NB4 (cell line): Measurements from ENCODE around the gene ANKRD22.
A peak's percentile ranks its signal among the peaks of the same experiment; 100 is the strongest.

Experiments used
- DNase-seq: peaks from one replicate; pipeline ENCODE4 v3.0.0; 2010; ENCODE audit warnings: low read depth
- H3K4me3 ChIP-seq: one replicate; pipeline ENCODE4 v1.5.1; 2011; ENCODE audit warnings: mild to moderate bottlenecking, low read depth, low read length, moderate library complexity
- MAX ChIP-seq: IDR thresholded peaks from 2 replicates; pipeline ENCODE4 v1.6.1; 2011; ENCODE audit warnings: low read depth, low read length
- MYC ChIP-seq: IDR thresholded peaks from 2 replicates; pipeline ENCODE4 v1.6.1; 2011; ENCODE audit warnings: low read depth, low read length
- POLR2A ChIP-seq: IDR thresholded peaks from 2 replicates; pipeline ENCODE4 v1.6.1; 2011; ENCODE audit warnings: mild to moderate bottlenecking; ENCODE audit not compliant: insufficient read length; ENCODE audit errors: extremely low read depth
- TF ChIP-seq, protein P1 (sequence below): IDR thresholded peaks from one replicate; pipeline ENCODE4 v1.5.1; 2012; ENCODE audit warnings: low read depth, low read length

Gene ANKRD22

GRCh38 chr10:88873757-88874156, 22.1 kb upstream of the ANKRD22 start:
- DNase-seq = no peak
- TF ChIP-seq MYC (no peak), MAX (no peak), POLR2A (no peak)
- TF ChIP-seq, protein P1, sequence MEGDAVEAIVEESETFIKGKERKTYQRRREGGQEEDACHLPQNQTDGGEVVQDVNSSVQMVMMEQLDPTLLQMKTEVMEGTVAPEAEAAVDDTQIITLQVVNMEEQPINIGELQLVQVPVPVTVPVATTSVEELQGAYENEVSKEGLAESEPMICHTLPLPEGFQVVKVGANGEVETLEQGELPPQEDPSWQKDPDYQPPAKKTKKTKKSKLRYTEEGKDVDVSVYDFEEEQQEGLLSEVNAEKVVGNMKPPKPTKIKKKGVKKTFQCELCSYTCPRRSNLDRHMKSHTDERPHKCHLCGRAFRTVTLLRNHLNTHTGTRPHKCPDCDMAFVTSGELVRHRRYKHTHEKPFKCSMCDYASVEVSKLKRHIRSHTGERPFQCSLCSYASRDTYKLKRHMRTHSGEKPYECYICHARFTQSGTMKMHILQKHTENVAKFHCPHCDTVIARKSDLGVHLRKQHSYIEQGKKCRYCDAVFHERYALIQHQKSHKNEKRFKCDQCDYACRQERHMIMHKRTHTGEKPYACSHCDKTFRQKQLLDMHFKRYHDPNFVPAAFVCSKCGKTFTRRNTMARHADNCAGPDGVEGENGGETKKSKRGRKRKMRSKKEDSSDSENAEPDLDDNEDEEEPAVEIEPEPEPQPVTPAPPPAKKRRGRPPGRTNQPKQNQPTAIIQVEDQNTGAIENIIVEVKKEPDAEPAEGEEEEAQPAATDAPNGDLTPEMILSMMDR = no peak
- H3K4me3 ChIP-seq = no peak overlapping the region

DNA sequence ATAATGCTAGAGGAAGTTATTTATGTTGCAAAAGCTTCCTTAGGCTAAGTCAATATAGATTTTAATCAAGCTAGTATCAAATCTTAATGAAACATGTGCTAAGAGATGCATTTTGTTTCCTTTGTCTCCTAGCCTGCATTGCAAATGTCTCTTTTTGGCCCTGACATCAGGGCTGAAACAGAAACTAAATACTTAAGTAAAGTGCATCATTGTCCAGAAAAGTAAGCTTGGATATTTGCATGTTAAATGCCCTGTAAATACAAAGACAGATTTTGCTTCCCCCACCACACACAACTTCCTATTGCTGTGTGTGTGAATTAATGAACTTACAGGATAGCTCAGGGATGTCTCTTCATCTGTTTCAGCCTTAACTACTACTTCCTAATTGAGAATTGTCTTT, 18.4 kb upstream of the ANKRD22 start:
- H3K4me3 ChIP-seq = no peak overlapping the region
- no peak for TF ChIP-seq MYC
- no peak for TF ChIP-seq POLR2A
- TF ChIP-seq MAX = no peak
- TF ChIP-seq, protein P1 = no peak
- DNase-seq = no peak

DNA sequence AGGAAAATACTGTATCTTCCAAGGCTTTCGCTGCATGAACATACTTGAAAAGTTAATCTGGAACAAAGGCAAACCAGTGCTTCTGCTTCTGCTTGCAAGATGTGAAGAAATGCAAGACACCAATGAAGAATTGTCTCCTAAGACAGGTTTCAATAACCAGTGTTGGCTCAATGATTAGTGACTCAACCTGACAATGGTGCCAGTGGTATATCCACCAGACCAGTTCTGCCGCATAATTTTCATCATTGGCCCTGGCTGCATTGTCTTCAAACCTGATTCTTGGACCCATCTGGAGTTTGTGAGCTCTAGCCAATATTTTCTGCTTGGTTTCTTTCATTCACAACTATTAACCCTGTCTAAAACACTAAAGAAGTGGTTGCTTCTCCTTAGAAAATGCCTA, 14.8 kb upstream of the ANKRD22 start:
- no peak for DNase-seq
- H3K4me3 ChIP-seq = no peak overlapping the region
- TF ChIP-seq, protein P1 = no peak
- TF ChIP-seq POLR2A = no peak
- no peak for TF ChIP-seq MYC
- TF ChIP-seq MAX = no peak

DNA sequence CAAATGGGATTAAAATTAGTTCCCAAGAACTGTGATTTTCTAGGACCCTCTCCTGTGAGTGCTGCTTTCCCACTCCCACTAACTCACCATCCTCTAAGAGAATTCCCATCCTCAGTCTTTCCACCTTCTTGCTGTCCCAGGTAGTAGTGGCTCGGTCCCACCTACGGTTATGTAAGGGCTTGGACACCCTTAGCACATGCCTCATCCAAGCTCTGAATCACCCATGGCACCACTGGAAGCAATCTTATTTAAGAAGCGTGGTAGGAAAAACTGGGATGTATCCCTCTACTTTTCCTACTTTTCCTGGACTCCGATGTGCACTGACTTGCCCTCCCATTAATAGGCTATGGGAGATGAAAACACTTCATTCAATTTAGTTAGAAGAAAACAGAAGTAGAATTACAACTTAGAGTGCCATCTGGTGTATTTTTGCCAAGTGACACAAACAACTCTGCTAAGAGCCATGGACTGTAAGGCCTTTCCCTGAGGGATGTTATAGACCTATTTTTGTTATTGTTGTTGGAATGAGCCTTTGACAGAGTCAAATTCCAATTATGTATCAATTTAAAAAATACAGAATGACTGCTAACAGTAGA, 13.7 kb upstream of the ANKRD22 start:
- TF ChIP-seq, protein P1 = peak; percentile 39
- no peak for TF ChIP-seq MYC
- TF ChIP-seq POLR2A = no peak
- no peak for TF ChIP-seq MAX
- peak; percentile 65 for DNase-seq
- no peak overlapping the region for H3K4me3 ChIP-seq

DNA sequence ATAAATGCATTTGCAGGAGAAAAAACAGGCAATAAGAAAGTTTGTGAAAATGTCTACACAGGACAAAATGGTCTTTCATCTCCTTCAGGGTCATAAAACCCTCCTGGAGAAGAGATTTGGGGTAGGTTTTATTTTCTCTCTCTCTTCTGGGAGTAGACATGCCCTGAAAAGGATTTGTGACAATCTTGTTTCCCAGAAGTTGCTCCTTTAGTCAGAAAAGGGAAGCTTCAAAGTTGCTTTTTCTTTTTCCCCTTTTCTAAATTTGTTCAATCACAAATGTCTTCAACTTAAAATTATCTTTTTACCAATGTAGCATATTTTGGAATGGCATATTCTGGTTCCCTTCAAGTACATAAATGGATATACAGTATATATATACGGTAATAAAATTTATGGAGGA, 9.4 kb upstream of the ANKRD22 start:
- H3K4me3 ChIP-seq = no peak overlapping the region
- no peak for TF ChIP-seq MYC
- no peak for TF ChIP-seq MAX
- no peak for DNase-seq

DNA sequence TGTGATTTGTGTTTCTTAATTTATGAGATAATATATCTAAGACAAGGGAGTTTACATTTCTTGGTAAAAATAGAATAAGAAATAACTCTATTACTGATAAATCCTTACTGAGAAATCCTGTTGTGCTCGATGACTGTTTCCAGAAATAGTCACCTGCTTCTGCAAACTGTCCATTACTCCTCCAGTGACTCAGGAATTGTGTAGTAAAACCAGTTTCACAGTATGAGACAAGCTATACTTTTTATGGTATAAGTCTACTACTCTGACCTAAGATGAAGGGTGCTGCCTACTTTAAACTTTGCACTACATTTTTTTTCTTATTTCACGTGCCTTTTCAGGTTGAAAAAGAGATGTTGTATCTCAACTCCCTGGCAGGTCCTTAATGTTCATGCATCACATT, 6.8 kb upstream of the ANKRD22 start:
- TF ChIP-seq, protein P1 = no peak
- no peak for TF ChIP-seq MAX
- TF ChIP-seq POLR2A = no peak
- no peak for DNase-seq
- no peak overlapping the region for H3K4me3 ChIP-seq
